Common myeloid progenitor, CD34-positive (primary cell): ENCODE data around the gene FLVCR1.
"Not testable (repeated sequence)": the region's sequence is repeated elsewhere in the genome, so short reads cannot be mapped to it uniquely, and the experiment has no call there.

Experiments
- CTCF ChIA-PET: fragments of 350-600 bp; sonication (Branson Sonifier 250); formaldehyde crosslinking; loops from one replicate; lab custom pipeline; 2021; ENCODE audit warnings: antibody characterized with exemption; lab: Charles Lee
- POLR2A ChIA-PET: fragments of 350-600 bp; sonication (Branson Sonifier 250); formaldehyde crosslinking; loops from one replicate; lab custom pipeline; 2021; ENCODE audit warnings: antibody characterized with exemption; lab: Charles Lee
- DNase-seq, 3 donors: peaks; one replicate each; pipeline versions ENCODE4 v3.0.0 to v3.0.0-alpha.2; 2013
- H3K27ac ChIP-seq, 2 experiments: 1 replicate in 1 of 2; 2 replicates in 1 of 2; pipeline ENCODE4 v1.7.0; 2013; ENCODE audit warnings: inconsistent platforms in 2 of 2, low read length in 2 of 2, mild to moderate bottlenecking in 2 of 2, low read depth in 1 of 2, moderate library complexity in 1 of 2; ENCODE audit not compliant: severe bottlenecking in 2 of 2, insufficient read depth in 1 of 2, poor library complexity in 1 of 2
- H3K27me3 ChIP-seq, 5 experiments: replicated peaks in 2 of 5; 1 replicate in 3 of 5; 2 replicates in 2 of 5; pipeline versions ENCODE4 v1.6.1 to v1.7.0; 2013; ENCODE audit warnings: low read length in 4 of 5, mild to moderate bottlenecking in 2 of 5, moderate library complexity in 2 of 5, inconsistent platforms in 1 of 5; ENCODE audit not compliant: insufficient read depth in 5 of 5, control insufficient read depth in 4 of 5
- H3K36me3 ChIP-seq, 4 experiments: 1 replicate in 2 of 4; 2 replicates in 2 of 4; pipeline versions ENCODE4 v1.6.1 to v1.7.0; 2013; ENCODE audit warnings: low read length in 3 of 4, control low read depth in 1 of 4, mild to moderate bottlenecking in 1 of 4; ENCODE audit not compliant: control insufficient read depth in 4 of 4, insufficient read depth in 4 of 4
- H3K4me1 ChIP-seq, 4 experiments: 1 replicate in 3 of 4; 2 replicates in 1 of 4; pipeline versions ENCODE4 v1.6.1 to v1.7.1; 2013; ENCODE audit warnings: low read length in 3 of 4, mild to moderate bottlenecking in 3 of 4, control low read depth in 1 of 4, inconsistent platforms in 1 of 4, moderate library complexity in 1 of 4; ENCODE audit not compliant: control insufficient read depth in 4 of 4, insufficient read depth in 4 of 4; ENCODE audit errors: control extremely low read depth in 1 of 4
- H3K4me3 ChIP-seq, 7 experiments: 1 replicate in 4 of 7; 2 replicates in 3 of 7; pipeline versions ENCODE4 v1.5.1 to v1.7.0; 2013; ENCODE audit warnings: mild to moderate bottlenecking in 7 of 7, low read length in 6 of 7, moderate library complexity in 6 of 7, inconsistent platforms in 2 of 7, low read depth in 2 of 7, control low read depth in 1 of 7; ENCODE audit not compliant: insufficient read depth in 4 of 7, control insufficient read depth in 1 of 7; ENCODE audit errors: extremely low read depth in 1 of 7
- H3K9me3 ChIP-seq, 5 experiments: 1 replicate in 4 of 5; 2 replicates in 1 of 5; pipeline versions ENCODE4 v1.6.1 to v1.7.1; 2013; ENCODE audit warnings: low read length in 4 of 5, mild to moderate bottlenecking in 2 of 5, inconsistent platforms in 1 of 5, low read depth in 1 of 5, moderate library complexity in 1 of 5; ENCODE audit not compliant: control insufficient read depth in 4 of 5, insufficient read depth in 2 of 5; ENCODE audit errors: control extremely low read depth in 1 of 5
- WGBS: methylation state at CpG from one replicate; pipeline ENCODE4 v1.1.5; 2013; ENCODE audit not compliant: insufficient coverage; 5-methylcytosine and 5-hydroxymethylcytosine counted together

FLVCR1 gene

GRCh38 chr1:212858461-212859265 is 588 bp downstream of the FLVCR1 start:
- 6% methylated on average over 54 of the region's 54 CpGs for WGBS
- peak overlapping the region; percentile 73 to 94 (median 83) for H3K4me3 ChIP-seq
- H3K27ac ChIP-seq, result peak overlapping the region in 1 of 2 experiments; percentile 70
- H3K4me1 ChIP-seq, result peaks cover 4 to 36% (median 28%) of the 10 kb centered on the region in 4 experiments
- H3K27me3 ChIP-seq, result no peaks in the 10 kb centered on the region
- peaks cover 0 to 11% (median 5%) of the 10 kb centered on the region in 4 experiments for H3K36me3 ChIP-seq
- H3K9me3 ChIP-seq, result peaks cover 0 to 2% (median 0%) of the 10 kb centered on the region in 5 experiments
- ChIA-PET POLR2A (interaction anchor here (0.6 to 1.2 kb wide), 2 partner anchors 16 to 90 kb away, joined by 3 read pairs; no protein-coding TSS in a partner anchor), CTCF (interaction anchor here (0.9 to 1.3 kb wide), 3 partner anchors 10 to 94 kb away, joined by 3 to 4 read pairs (median 3); no protein-coding TSS in a partner anchor)
- DNase-seq, result peak in 2 of 3 donors; percentile 24 to 47

GRCh38 chr1:212860713-212861581 is 2.9 kb downstream of the FLVCR1 start:
- ChIA-PET POLR2A (no interaction called here), CTCF (interaction anchor here (1.0 kb wide), 1 partner anchor 56 kb away, joined by 3 read pairs; no protein-coding TSS in a partner anchor)
- peaks cover 0 to 2% (median 0%) of the 10 kb centered on the region in 5 experiments for H3K9me3 ChIP-seq
- H3K4me1 ChIP-seq, result peaks cover 4 to 36% (median 28%) of the 10 kb centered on the region in 4 experiments
- DNase-seq, result peak in 2 of 3 donors; percentile 43 to 75
- no peaks in the 10 kb centered on the region for H3K27me3 ChIP-seq
- no peak overlapping the region for H3K27ac ChIP-seq
- 69% methylated on average over 3 of the region's 5 CpGs for WGBS
- H3K4me3 ChIP-seq, result peak overlapping the region in 3 of 7 experiments; percentile 12 to 83 (median 28)
- H3K36me3 ChIP-seq, result peaks cover 0 to 16% (median 10%) of the 10 kb centered on the region in 4 experiments

- H3K27me3 ChIP-seq, result no peaks in the 10 kb centered on the region
- peak overlapping the region in 1 of 7 experiments; percentile 23 for H3K4me3 ChIP-seq
- CTCF ChIA-PET, result interaction anchor here (1.2 to 1.5 kb wide), 2 partner anchors 12 to 21 kb away, joined by 3 read pairs; no protein-coding TSS in a partner anchor
- H3K9me3 ChIP-seq, result peaks cover 0 to 2% (median 0%) of the 10 kb centered on the region in 5 experiments
- H3K27ac ChIP-seq, result no peak overlapping the region
- WGBS, result no CpG with 5 or more reads among the region's 2 CpGs
- H3K4me1 ChIP-seq, result peaks cover 3 to 29% (median 21%) of the 10 kb centered on the region in 4 experiments
- POLR2A ChIA-PET, result no interaction called here
- peaks cover 2 to 23% (median 13%) of the 10 kb centered on the region in 4 experiments for H3K36me3 ChIP-seq
- DNase-seq, result no peak
Measured at GRCh38 chr1:212862111-212862690, 4.1 kb downstream of the FLVCR1 start.

GRCh38 chr1:212863345-212863744 is 5.3 kb downstream of the FLVCR1 start:
- peaks cover 3 to 25% (median 18%) of the 10 kb centered on the region in 4 experiments for H3K4me1 ChIP-seq
- H3K27me3 ChIP-seq, H3K4me3 ChIP-seq, H3K27ac ChIP-seq, DNase-seq, H3K9me3 ChIP-seq, POLR2A ChIA-PET: not testable (repeated sequence)
- WGBS, result no CpG with 5 or more reads among the region's 10 CpGs
- CTCF ChIA-PET, result interaction anchor here (0.8 to 1.5 kb wide), 4 partner anchors 10 to 49 kb away, joined by 3 read pairs; no protein-coding TSS in a partner anchor
- H3K36me3 ChIP-seq, result peaks cover 3 to 23% (median 15%) of the 10 kb centered on the region in 4 experiments

- POLR2A ChIA-PET, result no interaction called here
Measured at GRCh38 chr1:212864201-212864600, 6.1 kb downstream of the FLVCR1 start.

GRCh38 chr1:212867192-212867591 is 9.1 kb downstream of the FLVCR1 start:
- CTCF ChIA-PET, result no interaction called here
- Histone ChIP-seq H3K36me3 (peaks cover 3 to 37% (median 13%) of the 10 kb centered on the region in 4 experiments), H3K27ac (no peak overlapping the region), H3K9me3 (no peaks in the 10 kb centered on the region), H3K4me1 (no peaks in the 10 kb centered on the region), H3K27me3 (no peaks in the 10 kb centered on the region), H3K4me3 (no peak overlapping the region)
- no peak for DNase-seq
- POLR2A ChIA-PET, result no interaction called here
- no CpG with 5 or more reads among the region's 1 CpG for WGBS

More at GRCh38 chr1:212864201-212864600, 6.1 kb downstream of the FLVCR1 start:
- WGBS, result 100% methylated on average over 2 of the region's 4 CpGs
- Histone ChIP-seq H3K27me3 (no peaks in the 10 kb centered on the region), H3K9me3 (peaks cover 0 to 2% (median 0%) of the 10 kb centered on the region in 5 experiments), H3K4me3 (no peak overlapping the region), H3K4me1 (peaks cover under 1 to 19% (median 13%) of the 10 kb centered on the region in 4 experiments), H3K36me3 (peaks cover 3 to 25% (median 16%) of the 10 kb centered on the region in 4 experiments), H3K27ac (no peak overlapping the region)
- DNase-seq, result no peak
- CTCF ChIA-PET, result interaction anchor here (0.8 to 1.2 kb wide), 2 partner anchors 44 to 49 kb away, joined by 3 read pairs; no protein-coding TSS in a partner anchor
